ENCODE data around the gene CNTRL.
"Not testable (repeated sequence)": the region's sequence is repeated elsewhere in the genome, so short reads cannot be mapped to it uniquely, and the experiment has no call there.

Gene CNTRL, protein sequence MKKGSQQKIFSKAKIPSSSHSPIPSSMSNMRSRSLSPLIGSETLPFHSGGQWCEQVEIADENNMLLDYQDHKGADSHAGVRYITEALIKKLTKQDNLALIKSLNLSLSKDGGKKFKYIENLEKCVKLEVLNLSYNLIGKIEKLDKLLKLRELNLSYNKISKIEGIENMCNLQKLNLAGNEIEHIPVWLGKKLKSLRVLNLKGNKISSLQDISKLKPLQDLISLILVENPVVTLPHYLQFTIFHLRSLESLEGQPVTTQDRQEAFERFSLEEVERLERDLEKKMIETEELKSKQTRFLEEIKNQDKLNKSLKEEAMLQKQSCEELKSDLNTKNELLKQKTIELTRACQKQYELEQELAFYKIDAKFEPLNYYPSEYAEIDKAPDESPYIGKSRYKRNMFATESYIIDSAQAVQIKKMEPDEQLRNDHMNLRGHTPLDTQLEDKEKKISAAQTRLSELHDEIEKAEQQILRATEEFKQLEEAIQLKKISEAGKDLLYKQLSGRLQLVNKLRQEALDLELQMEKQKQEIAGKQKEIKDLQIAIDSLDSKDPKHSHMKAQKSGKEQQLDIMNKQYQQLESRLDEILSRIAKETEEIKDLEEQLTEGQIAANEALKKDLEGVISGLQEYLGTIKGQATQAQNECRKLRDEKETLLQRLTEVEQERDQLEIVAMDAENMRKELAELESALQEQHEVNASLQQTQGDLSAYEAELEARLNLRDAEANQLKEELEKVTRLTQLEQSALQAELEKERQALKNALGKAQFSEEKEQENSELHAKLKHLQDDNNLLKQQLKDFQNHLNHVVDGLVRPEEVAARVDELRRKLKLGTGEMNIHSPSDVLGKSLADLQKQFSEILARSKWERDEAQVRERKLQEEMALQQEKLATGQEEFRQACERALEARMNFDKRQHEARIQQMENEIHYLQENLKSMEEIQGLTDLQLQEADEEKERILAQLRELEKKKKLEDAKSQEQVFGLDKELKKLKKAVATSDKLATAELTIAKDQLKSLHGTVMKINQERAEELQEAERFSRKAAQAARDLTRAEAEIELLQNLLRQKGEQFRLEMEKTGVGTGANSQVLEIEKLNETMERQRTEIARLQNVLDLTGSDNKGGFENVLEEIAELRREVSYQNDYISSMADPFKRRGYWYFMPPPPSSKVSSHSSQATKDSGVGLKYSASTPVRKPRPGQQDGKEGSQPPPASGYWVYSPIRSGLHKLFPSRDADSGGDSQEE (N-terminal part only)

DNA sequence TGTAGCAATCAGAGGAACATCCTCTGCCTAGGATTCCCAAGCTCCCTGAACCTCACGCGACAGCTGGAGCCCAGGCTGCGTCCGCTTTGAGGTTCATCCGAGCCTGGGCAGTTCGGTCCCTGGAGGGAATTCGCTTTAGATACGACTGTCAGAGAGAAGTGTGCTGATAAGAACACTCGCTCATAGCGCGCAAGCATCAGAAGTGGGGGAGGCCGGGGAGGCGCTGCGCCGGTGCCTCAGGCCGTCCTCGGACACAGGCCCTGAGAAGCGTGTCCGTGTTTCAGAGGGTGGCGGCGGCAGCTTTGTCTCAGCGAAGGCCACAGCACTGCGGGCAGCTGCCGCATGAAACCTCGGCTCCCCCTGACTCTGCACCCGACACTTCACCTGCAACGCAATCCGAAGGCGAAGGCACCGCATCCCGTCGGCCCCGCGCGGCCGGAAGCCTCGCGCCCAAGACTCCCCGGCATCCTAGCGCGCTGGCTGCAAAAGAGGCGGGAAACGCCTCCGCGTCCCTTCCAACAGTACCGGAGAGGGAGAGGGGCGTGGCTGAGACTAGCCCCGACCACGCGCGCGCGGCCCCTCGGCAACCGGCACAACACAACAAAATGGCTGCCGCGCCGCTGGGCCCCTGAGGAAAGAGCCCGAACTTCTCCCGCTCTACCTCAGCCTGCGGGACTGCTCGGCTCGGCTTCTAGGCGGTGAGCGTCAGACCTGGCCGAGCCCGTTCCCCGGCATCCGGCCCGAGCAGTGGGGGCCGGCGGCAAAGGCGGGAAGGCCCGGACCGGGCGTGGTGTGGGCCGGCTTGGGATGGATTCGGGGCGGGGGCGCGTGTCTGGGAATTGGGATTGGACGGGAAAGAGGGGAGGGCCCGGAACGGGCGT, at the start of gene CNTRL:
TSS of gene CNTRL (plus strand) at position 586 of the 881 bp plus-strand sequence. CDS start 13,372 bp downstream, outside the sequence.
- DNase-seq (ENCODE audit: low read depth, low spot score), result no peak

DNA sequence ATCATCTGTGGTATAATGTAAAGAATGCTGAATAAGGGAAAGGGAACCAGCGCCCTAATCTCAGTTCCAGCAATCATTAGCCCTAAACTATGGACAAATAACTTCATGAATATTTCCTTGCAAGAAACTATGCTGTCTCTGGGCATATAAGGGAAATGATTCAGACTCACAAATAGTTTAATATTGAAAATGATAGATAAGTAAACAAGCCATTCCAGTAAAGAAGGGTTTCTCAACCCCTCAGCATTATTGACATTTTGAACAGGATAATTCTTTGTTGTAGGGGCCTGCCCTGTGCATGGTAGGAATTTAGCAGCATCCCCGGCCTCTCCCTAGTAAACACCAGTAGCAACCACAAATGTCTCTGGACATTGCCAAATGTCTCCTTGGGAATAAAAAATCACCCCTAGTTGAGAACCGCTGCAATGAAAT, 48.5 kb upstream of the CNTRL start:
- DNase-seq (ENCODE audit: low read depth, low spot score), result no peak

DNA sequence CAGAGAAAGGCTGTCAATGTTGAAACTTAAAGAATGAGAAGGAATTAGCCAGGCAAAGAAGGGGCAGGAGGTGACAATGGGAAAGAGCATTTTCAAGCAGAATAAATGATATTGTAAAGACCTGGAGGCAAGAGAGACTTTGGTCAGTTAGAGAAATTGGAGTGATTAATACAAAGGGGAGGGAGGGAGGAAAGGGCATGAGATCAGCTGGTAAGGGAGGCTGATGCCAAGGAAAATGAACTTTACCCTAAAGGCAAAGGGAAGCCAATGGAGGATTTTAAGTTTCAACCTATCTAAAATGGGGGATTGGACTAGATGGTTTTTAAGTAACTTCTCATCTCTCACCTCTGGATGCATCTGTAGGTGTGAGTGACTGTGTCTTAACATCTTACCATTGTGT, 48.0 kb upstream of the CNTRL start:
- DNase-seq (ENCODE audit: low read depth, low spot score), result no peak

DNA sequence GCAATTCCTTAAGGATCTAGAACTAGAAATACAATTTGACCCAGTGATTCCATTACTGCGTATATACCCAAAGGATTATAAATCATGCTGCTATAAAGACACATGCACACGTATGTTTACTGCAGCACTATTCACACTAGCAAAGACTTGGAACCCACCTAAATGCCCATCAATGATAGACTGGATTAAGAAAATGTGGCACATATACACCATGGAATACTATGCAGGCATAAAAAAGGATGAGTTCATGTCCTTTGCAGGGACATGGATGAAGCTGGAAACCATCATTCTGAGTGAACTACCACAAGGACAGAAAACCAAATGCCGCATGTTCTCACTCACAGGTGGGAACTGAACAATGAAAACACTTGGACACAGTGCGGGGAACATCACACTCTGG, 46.5 kb upstream of the CNTRL start:
- not testable (repeated sequence) for DNase-seq (ENCODE audit: low read depth, low spot score)

DNA sequence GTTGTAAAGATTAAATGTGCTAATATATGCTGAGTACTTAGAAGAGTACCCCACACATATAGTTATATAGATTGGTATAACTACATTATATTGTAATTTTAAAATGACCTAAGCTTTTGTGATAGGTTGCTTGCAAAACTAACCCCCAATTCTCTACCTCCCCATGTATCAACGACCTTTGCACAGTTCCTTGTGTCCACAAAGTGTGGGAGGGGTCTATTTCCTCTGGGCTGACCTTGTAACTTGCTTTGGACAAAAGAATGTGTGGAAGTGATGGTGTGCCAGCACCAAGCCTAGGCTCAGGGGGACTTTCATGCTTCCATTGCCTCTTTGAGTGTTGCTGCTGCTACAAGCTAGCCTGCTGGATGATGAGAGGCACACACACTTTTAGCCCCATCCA, 45.3 kb upstream of the CNTRL start:
- DNase-seq (ENCODE audit: low read depth, low spot score), result no peak

DNA sequence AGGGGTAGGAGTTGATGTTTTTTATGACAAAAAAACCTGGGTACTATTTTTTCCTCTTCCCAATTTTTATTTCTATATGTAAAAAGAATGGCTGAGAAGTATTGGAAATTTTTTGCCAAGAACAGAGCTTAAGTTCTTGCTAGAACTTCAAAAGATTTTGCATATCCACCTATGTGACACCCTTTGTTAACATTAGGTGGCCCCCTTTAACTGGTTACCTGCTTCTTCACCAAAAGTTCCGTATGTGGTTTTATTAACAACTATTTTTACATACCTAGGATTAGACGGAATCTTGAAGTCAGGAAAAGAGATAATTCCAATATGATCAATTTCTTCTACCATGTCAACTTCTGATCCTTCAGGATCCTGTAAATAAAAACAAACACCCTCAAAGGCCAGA, 40.2 kb upstream of the CNTRL start:
- no peak for DNase-seq (ENCODE audit: low read depth, low spot score)

DNA sequence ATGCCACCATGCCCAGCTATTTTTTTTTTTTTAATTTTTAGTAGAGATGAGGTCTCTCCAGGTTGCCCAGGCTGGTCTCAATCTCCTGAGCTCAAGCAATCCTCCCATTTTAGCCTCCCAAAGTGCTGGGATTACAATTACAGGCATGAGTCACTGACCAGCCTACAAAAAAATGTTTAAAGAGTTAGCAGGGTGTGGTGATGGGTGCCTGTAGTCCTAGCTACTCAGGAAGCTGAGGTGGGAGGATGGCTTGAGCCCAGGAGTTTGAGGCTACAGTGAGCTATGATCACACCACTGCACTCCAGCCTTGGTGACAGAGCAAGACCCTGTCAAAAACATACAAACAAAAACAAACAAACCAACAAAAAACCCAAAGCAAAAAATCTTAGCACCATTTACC, 39.0 kb upstream of the CNTRL start:
- DNase-seq (ENCODE audit: low read depth, low spot score), result not testable (repeated sequence)

DNA sequence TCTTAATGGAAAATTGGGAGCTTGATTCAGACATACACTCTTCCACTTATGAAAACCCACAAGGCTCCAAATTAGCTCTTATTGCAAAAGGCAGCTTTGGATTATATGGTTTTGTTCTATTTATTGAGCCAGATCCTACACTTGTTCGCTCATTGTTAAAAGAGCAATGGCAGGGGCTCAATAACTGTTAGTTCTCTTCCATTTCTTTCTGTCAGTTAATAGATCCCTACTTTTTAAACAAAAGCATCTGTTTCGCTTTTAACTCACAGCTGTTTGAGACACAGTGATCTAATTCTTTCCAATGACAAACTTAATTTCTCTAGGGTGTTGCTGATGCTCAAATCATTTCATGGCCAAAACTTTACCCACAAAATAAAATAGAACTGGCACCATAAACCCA, 36.4 kb upstream of the CNTRL start:
- DNase-seq (ENCODE audit: low read depth, low spot score), result no peak

DNA sequence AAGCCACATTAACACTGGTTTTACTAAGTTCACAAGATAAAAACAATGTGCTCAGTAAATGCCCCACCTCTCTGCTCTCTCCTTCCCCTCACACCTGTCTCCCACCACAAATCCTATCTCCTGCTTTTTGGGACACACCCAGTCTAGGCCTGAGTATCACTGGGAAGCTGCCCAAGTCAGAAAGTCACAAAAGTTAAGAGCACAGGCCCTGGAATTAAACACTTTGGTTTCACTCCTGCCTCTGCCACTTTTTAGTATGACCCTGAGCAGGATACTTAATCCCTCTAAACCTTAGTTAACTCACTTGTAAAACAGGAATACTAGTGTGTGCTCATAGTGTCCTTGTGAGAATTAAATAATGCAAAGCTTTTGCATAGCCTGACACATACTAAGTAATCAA, 36.0 kb upstream of the CNTRL start:
- no peak for DNase-seq (ENCODE audit: low read depth, low spot score)

DNA sequence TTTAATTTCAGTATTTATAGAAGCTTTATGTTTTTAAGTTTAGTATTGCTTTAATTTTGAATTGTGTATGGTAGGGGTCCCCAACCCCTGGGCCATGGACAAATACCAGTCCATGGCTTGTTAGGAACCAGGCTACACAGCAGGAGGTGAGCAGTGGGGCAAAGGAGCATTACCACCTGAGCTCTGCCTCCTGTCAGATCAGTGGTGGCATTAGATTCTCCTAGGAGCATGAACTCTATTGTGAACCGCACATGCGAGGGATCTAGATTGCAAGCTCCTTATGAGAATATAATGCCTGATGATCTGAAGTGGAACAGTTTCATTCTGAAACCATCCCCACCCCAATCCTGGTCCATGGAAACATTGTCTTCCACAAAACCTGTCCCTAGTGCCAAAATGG, 26.6 kb upstream of the CNTRL start:
- no peak for DNase-seq (ENCODE audit: low read depth, low spot score)

DNA sequence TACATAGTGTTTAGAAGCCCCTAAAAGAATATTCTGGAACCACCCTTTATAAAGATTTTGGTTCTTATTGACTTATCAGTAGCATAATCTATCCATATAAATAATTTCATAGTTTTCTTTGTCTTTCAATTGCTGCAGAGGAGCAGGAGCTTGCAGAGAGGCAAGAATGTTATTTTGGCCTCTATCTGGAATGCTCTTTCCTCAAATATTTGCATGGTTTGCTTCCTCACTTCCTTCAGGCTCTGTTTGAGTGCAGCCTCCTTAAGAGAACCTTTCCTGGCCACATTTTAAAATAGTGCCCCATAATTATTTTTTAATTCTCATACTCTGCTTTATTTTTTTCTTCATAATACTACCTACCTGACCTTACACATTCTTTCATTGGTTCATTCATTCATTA, 26.1 kb upstream of the CNTRL start:
- DNase-seq (ENCODE audit: low read depth, low spot score), result no peak

DNA sequence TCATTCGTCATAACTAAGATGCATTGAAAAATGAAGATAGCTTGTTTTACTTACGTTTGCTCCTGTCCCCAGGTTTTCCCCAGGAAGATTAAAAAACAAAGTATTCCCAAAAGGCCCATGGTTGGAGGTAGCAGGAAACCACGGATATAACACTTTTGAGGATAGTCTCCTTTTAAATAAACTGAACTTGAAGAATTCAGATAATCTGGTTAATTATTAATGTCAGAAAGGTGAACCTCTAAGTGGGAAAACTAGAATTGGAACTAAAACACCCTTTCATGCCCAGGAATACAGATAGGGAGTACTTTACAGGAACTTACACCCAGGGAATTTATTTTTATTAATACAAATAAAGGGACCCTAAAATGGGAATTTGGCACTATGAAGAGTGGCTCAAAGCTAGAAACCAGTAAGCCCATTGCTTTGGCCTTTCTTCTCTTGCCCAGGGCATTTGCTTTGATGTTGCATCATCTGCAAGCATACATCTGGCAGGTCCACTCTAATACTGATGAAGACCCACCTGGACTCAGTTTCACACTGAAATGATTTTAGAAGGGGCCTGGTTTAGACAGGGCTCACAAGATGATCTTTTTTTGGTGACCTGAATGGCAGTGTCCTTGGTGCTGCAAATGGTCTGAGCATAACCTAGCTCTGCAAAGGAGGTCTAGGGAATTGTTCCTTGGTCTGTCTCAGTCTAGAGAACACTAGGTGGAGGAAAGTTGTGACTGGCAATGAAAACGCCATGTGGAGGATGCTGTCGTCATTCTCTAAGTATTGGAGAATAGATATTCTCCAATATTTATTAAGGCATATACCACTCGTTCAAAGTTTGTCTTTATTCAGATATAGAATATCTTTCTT, 24.4 kb upstream of the CNTRL start, which contains the start of gene C5:
TSS of gene C5 (minus strand) at position 148 of the 861 bp plus-strand sequence. CDS start at position 119, 29 bp downstream.
- no peak for DNase-seq (ENCODE audit: low read depth, low spot score)

DNA sequence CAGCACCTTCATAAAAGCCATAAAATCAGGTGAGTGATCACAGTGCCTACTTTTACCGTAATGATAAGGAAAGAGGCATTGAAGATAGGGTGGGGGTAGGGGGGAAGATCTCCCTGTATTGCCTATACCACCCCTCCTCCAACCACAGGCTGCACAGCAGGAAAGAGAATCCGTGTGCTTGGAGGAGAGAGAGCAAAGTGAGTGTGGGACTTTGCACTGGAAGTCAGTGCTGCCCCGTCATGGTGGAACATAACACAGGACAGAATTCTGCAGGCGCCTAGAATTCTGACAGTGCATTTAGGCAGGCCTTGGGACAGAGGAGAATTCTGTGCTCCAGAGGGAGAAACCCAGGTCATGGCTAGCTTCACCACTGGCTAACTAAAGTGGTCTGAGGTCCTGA, 21.2 kb upstream of the CNTRL start:
- DNase-seq (ENCODE audit: low read depth, low spot score), result no peak

DNA sequence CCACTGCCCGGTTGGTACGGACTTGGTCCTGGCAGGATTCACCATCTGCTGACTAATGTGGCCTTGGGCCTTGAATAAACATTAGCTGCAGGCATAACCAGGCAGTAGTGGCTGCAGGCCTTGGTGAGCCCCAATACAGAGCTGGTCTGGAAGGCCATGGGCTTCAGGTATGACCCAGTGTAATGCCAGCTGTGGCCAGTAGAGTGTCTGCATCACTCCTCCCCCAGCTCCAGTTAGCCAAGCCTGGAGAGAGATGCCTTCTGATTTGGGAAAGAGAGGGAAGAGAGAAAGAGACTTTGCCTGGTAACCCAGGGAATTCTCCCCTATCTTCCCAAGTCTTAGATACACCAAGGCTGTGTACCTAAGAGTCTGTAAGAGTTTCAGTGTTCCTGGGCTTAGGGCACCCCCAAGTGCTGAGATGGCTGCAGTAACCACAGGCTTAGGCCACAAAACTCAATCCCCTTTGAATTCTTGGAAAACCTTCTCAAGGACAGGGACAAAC, 19.1 kb upstream of the CNTRL start:
- peak; percentile 54 for DNase-seq (ENCODE audit: low read depth, low spot score)

DNA sequence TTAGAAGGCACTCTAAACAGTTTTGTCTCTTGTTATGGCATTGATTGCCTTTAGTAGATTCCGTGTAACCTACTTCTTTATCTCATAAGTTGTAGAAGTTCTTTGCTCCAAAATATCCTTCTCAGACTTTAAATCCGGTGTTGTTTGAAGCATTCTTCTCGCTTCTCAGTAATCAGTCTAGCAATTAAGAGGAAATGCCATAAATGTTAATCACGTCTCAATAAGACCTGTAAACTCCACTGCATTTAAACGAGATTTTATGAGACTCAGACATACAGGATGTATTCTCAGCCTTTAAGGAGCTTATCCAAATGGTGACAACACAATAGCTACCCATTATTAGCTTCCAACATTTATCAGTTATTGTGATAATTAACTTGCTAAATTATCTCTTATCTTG, 16.9 kb upstream of the CNTRL start:
- no peak for DNase-seq (ENCODE audit: low read depth, low spot score)

DNA sequence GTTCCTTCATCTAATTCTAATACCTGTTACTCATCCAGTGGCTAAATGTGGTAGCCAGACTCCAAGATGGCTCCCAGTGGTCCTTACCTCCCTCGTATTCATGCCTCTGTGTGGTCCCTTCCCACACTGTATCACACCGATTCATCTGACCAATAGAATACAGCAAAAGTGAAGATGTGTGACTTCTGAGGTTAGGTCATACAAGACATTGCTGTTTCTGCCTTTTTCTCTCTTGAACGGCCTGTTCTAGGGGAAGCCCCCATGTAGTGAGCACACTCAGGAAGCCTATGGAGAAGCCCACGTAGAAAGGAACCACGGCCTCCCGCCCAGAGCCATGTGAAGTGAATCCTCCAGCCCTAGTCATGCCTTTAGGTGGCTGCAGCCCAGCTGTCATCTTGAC, 15.2 kb upstream of the CNTRL start:
- DNase-seq (ENCODE audit: low read depth, low spot score), result no peak

DNA sequence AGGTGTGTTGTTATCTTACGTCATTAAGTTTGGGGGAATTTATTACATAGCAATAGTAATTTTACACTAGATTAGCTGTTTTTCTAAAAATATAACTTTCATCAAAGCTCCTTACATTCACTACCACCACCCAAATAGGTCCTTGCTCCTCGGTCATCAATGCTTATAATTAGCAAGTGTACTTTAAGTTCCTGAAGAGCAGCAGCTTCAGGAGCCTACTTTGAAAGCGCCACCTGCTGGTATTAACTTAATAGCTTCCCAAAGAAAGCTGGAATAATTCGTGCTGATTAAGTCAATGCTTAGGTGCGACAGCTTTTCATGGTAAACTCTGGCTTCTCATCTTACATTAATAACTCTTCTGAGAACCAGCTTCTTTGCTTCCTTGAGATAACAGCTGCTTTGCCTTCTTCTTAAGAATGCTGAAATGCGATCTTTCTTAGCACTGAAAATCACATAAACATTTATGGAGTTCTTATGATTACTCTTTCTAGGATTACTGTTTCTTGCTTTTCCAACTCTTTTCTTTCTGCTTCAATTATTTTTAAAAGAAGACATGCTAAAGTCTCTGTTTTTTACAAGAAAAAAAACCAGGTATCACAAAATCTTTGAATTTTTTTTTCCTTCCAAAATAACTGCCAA, 14.6 kb upstream of the CNTRL start:
- no peak for DNase-seq (ENCODE audit: low read depth, low spot score)

DNA sequence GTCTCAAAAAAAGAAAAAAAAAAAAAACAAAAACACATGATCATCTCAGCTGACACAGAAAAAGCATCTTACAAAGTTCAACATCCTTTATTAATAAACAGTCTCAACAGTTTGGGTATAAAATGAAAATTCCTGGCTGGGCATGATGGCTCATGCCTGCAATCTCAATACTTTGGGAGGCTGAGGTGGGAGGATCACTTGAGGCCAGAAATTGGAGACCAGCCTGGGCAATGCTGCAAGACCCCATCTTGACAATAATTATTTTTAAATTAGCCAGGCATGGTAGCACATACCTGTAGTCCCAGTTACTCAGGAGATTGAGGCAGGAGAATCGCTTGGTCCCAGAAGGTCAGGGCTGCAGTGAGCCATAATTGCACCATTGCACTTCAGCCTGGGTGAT, 7.9 kb upstream of the CNTRL start:
- DNase-seq (ENCODE audit: low read depth, low spot score), result no peak

DNA sequence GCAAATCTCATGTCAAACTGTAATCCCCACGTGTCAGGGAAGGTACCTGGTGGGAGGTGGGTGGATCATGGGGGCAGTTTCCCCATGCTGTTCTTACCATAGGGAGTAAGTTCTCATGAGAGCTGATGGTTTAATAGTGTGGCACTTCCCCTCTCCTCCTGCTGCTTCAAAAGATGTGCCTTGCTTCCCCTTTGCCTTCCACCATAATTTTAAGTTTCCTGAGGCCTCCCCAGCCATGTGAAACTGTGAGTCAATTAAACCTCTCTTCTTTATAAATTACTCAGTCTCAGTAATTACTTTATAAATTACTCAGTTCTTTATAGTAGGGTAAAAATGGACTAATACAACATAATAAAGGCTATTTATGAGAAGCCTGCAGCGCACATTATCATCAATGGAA, 7.1 kb upstream of the CNTRL start:
- DNase-seq (ENCODE audit: low read depth, low spot score), result no peak

Data from iPS DF 19.7 (cell line).